ENCODE measurements around the gene CLEC4M. TPM values are rescaled to one million over a fixed set of nuclear protein-coding genes. Genes with fewer than 3 reads are reported as not detected.

The CLEC4M gene
- total and polyA plus RNA-seq, 4 donors, result 22.2 to 33.5 (median 32.9) TPM

- Histone ChIP-seq H3K9me3 (ENCODE audit: control insufficient read depth in 4 of 4, low read length in 3 of 4) (no peaks in the 10 kb centered on the region), H3K4me3 (ENCODE audit: low read depth in 1 of 3, low read length in 3 of 3) (no peak overlapping the region), H3K27ac (ENCODE audit: low read depth in 1 of 2, low read length in 2 of 2) (no peak overlapping the region), H3K27me3 (ENCODE audit: control insufficient read depth in 4 of 4, insufficient read depth in 4 of 4, low read length in 3 of 4) (no peaks in the 10 kb centered on the region), H3K9ac (ENCODE audit: low read depth in 1 of 2, low read length in 2 of 2) (no peak overlapping the region), H3K4me1 (ENCODE audit: control insufficient read depth in 4 of 4, insufficient read depth in 4 of 4, low read length in 3 of 4) (no peaks in the 10 kb centered on the region), H3K36me3 (ENCODE audit: control insufficient read depth in 4 of 4, insufficient read depth in 3 of 4, low read depth in 1 of 4, low read length in 3 of 4) (no peaks in the 10 kb centered on the region)
- TF ChIP-seq RXRA (IDR thresholded peaks at IDR 0.05) (no peak), NR2F2 (IDR thresholded peaks at IDR 0.05) (no peak), ATF3 (IDR thresholded peaks at IDR 0.05) (no peak), JUND (IDR thresholded peaks at IDR 0.05) (no peak), SP1 (IDR thresholded peaks at IDR 0.05) (no peak), EGR1 (IDR thresholded peaks at IDR 0.05; ENCODE audit: low read depth in 2 of 2) (no peak), FOXA1 (IDR thresholded peaks at IDR 0.05) (no peak), HNF4G (IDR thresholded peaks at IDR 0.05) (no peak), ZBTB33 (IDR thresholded peaks at IDR 0.05) (no peak), YY1 (IDR thresholded peaks at IDR 0.05) (no peak), HNF4A (conservative IDR thresholded peaks at IDR 0.05) (no peak)
- TF ChIP-seq, protein P1, sequence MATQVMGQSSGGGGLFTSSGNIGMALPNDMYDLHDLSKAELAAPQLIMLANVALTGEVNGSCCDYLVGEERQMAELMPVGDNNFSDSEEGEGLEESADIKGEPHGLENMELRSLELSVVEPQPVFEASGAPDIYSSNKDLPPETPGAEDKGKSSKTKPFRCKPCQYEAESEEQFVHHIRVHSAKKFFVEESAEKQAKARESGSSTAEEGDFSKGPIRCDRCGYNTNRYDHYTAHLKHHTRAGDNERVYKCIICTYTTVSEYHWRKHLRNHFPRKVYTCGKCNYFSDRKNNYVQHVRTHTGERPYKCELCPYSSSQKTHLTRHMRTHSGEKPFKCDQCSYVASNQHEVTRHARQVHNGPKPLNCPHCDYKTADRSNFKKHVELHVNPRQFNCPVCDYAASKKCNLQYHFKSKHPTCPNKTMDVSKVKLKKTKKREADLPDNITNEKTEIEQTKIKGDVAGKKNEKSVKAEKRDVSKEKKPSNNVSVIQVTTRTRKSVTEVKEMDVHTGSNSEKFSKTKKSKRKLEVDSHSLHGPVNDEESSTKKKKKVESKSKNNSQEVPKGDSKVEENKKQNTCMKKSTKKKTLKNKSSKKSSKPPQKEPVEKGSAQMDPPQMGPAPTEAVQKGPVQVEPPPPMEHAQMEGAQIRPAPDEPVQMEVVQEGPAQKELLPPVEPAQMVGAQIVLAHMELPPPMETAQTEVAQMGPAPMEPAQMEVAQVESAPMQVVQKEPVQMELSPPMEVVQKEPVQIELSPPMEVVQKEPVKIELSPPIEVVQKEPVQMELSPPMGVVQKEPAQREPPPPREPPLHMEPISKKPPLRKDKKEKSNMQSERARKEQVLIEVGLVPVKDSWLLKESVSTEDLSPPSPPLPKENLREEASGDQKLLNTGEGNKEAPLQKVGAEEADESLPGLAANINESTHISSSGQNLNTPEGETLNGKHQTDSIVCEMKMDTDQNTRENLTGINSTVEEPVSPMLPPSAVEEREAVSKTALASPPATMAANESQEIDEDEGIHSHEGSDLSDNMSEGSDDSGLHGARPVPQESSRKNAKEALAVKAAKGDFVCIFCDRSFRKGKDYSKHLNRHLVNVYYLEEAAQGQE (IDR thresholded peaks at IDR 0.05), result no peak
- TF ChIP-seq, protein P2, sequence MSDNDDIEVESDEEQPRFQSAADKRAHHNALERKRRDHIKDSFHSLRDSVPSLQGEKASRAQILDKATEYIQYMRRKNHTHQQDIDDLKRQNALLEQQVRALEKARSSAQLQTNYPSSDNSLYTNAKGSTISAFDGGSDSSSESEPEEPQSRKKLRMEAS (IDR thresholded peaks at IDR 0.05), result no peak
- TF ChIP-seq, protein P3, sequence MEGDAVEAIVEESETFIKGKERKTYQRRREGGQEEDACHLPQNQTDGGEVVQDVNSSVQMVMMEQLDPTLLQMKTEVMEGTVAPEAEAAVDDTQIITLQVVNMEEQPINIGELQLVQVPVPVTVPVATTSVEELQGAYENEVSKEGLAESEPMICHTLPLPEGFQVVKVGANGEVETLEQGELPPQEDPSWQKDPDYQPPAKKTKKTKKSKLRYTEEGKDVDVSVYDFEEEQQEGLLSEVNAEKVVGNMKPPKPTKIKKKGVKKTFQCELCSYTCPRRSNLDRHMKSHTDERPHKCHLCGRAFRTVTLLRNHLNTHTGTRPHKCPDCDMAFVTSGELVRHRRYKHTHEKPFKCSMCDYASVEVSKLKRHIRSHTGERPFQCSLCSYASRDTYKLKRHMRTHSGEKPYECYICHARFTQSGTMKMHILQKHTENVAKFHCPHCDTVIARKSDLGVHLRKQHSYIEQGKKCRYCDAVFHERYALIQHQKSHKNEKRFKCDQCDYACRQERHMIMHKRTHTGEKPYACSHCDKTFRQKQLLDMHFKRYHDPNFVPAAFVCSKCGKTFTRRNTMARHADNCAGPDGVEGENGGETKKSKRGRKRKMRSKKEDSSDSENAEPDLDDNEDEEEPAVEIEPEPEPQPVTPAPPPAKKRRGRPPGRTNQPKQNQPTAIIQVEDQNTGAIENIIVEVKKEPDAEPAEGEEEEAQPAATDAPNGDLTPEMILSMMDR (IDR thresholded peaks at IDR 0.05; ENCODE audit: low read depth, low read length, missing input control), result no peak
- WGBS, result 67% methylated on average over 8 of the region's 8 CpGs
- no peak for DNase-seq (ENCODE audit: low spot score)
These were observed 8.0 kb downstream of the CLEC4M start for GRCh38 chr19:7771072-7771471.

DNA sequence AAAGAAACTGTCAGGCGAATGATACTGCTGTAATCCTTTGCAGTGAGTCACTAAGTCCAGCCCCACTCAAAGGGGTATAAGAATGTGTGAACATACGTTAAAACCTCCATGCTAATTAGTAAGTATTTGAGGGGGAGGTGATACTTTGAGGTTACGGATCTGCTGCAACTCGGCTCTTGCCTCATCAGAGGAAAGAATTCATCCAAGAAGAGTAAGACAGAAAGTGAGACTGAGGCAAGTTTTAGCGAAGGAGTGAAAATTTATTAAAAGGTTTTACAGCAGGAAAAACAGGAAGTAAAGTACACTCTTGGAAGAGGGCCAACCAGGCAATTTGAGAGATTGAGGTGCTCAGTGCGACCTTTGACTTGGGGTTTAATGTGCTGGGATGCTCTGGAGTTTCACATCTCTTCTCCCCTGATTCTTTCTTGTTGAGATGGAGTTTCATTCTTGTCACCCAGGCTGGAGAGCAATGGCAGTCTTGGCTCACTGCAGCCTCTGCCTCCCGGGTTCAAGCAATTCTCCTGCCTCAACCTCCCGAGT, 9.8 kb downstream of the CLEC4M start:
- Histone ChIP-seq H3K27ac (ENCODE audit: low read depth in 1 of 2, low read length in 2 of 2) (no peak overlapping the region), H3K27me3 (ENCODE audit: control insufficient read depth in 4 of 4, insufficient read depth in 4 of 4, low read length in 3 of 4) (no peaks in the 10 kb centered on the region), H3K4me3 (ENCODE audit: low read depth in 1 of 3, low read length in 3 of 3) (no peak overlapping the region), H3K9ac (ENCODE audit: low read depth in 1 of 2, low read length in 2 of 2) (no peak overlapping the region), H3K9me3 (ENCODE audit: control insufficient read depth in 4 of 4, low read length in 3 of 4) (no peaks in the 10 kb centered on the region), H3K36me3 (ENCODE audit: control insufficient read depth in 4 of 4, insufficient read depth in 3 of 4, low read depth in 1 of 4, low read length in 3 of 4) (no peaks in the 10 kb centered on the region), H3K4me1 (ENCODE audit: control insufficient read depth in 4 of 4, insufficient read depth in 4 of 4, low read length in 3 of 4) (no peaks in the 10 kb centered on the region)
- TF ChIP-seq TAF1 (conservative IDR thresholded peaks at IDR 0.05), result no peak
- TF ChIP-seq ZBTB33 (IDR thresholded peaks at IDR 0.05), result no peak
- no peak for TF ChIP-seq ATF3 (IDR thresholded peaks at IDR 0.05)
- no peak for TF ChIP-seq GABPA (IDR thresholded peaks at IDR 0.05 in 1 of 2, conservative IDR thresholded peaks at IDR 0.05 in 1 of 2)
- TF ChIP-seq JUND (IDR thresholded peaks at IDR 0.05), result no peak
- no peak for TF ChIP-seq FOXA1 (IDR thresholded peaks at IDR 0.05)
- 57% methylated on average over 8 of the region's 8 CpGs for WGBS
- DNase-seq (ENCODE audit: low spot score), result no peak

Measured in liver (tissue), 9 donors.